Hepatocyte (in vitro differentiated cells): ENCODE results near the gene S1PR2.

ENCODE experiments used
- EZH2 ChIP-seq: fragments of 200-600 bp; sonication (generic); IDR thresholded peaks from 2 replicates; pipeline ENCODE4 v1.6.1; 2016; ENCODE audit warnings: antibody characterized with exemption, mild to moderate bottlenecking, borderline replicate concordance
- EZH2phosphoT487 ChIP-seq: fragments of 200-600 bp; sonication (generic); IDR thresholded peaks from one replicate; pipeline ENCODE4 v1.6.1; 2018; ENCODE audit warnings: antibody characterized with exemption, mild to moderate bottlenecking, low read depth, moderate library complexity; ENCODE audit not compliant: unreplicated experiment, severe bottlenecking
- TF ChIP-seq, protein P1 (sequence below): fragments of 200-600 bp; sonication (generic); IDR thresholded peaks from 2 replicates; pipeline ENCODE4 v1.5.1; 2016; ENCODE audit warnings: antibody characterized with exemption, mild to moderate bottlenecking; ENCODE audit not compliant: poor library complexity

DNA sequence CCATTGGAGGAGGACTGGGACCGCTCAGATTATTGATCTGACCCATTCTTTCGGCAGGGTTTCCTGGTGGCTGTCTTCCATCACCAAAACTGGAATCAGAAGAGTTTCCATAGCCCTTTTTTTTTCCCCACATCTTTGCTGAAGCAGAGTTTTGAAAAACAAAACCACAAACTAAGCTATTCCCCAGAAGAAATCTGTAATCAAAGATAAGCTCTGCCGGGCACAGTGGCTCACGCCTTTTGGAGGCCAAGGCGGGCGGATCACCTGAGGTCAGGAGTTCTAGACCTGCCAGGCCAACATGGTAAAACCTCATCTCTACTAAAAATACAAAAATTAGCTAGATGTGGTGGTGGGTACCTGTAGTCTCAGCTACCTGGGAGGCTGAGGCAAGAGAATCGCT is 35.6 kb upstream of the S1PR2 start:
- TF ChIP-seq, protein P1, sequence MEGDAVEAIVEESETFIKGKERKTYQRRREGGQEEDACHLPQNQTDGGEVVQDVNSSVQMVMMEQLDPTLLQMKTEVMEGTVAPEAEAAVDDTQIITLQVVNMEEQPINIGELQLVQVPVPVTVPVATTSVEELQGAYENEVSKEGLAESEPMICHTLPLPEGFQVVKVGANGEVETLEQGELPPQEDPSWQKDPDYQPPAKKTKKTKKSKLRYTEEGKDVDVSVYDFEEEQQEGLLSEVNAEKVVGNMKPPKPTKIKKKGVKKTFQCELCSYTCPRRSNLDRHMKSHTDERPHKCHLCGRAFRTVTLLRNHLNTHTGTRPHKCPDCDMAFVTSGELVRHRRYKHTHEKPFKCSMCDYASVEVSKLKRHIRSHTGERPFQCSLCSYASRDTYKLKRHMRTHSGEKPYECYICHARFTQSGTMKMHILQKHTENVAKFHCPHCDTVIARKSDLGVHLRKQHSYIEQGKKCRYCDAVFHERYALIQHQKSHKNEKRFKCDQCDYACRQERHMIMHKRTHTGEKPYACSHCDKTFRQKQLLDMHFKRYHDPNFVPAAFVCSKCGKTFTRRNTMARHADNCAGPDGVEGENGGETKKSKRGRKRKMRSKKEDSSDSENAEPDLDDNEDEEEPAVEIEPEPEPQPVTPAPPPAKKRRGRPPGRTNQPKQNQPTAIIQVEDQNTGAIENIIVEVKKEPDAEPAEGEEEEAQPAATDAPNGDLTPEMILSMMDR, result no peak
- TF ChIP-seq EZH2phosphoT487 (no peak), EZH2 (no peak)
